GM18519 (cell line): ENCODE data around the gene UQCC2.

Experiments used
- ATAC-seq: cut with Tn5 transposase; IDR thresholded peaks from one replicate; pipeline ENCODE4 v1.9.1; 2021; ENCODE audit warnings: mild to moderate bottlenecking, moderate library complexity; ENCODE audit not compliant: unreplicated experiment, low FRiP score

Gene UQCC2

DNA sequence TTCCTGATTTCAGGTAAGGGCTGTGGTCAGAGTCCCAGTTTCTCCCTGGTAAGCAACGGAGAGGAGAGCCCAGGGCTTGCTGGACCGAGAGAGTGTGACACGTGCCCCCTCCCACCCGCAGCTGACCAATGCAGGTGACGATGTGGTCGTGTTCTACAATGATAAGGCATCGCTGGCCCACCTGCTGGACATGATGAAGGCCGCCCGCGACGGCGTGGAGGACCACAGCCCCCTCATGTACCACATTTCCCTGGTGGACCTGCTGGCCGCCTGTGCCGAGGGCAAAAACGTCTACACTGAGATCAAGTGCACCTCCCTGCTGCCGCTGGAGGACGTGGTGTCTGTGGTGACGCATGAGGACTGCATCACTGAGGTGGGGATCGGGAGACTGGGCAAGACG, 31.7 kb downstream of the UQCC2 start:
- ATAC-seq = no peak

DNA sequence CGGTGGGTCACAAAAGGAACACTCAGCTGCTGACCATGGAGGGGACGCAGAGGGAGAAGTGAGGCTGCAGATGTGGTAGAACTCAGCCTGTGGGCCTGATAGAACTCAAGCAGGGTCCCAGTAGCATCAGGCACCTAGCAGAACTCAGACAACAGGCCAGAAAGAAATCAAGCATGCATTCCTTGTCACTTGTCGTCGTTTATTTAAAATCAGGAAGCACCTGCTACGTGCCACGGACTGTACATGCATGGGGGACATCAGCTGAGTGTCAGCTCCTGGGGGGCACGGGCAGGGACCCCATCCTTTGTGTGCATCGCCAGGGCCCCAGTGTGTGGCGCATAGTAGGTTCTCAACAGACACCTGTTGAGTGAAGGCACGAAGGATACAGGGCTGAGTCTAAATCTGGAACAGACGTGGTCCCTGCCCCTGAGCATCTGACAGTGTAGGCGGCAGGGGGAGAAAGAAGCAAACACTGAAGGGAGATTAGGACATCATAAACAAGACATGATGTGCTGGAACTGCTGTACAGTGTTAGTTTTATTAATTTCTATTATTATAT, 32.5 kb downstream of the UQCC2 start:
- no peak for ATAC-seq

DNA sequence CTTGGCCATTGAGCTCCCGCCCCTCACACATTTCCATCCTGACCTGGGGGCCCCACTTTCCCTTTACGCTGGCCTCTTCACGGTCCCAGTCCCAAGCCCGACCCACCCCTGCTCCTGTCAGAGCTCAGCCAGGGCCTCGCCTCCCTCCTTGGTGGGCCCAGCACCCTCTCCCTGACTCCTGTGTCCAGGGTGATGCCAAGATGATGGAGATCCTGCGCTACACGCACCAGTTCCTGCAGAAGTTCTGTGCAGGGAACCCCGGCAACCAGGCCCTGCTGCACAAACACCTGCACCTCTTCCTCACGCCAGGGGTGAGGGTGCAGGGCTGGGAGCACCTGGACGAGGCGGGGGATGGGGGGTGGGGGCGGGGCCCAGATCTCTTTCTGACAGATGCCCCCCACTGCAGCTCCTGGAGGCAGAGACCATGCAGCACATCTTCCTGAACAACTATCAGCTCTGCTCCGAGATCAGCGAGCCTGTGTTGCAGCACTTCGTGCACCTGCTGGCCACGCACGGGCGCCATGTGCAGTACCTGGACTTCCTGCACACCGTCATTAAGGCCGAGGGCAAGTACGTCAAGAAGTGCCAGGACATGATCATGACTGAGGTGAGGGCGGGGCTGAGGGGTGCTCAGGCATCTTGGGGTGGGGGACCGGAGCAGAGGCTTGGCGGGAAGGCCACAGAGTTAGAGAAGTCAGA, 33.1 kb downstream of the UQCC2 start:
- no peak for ATAC-seq

DNA sequence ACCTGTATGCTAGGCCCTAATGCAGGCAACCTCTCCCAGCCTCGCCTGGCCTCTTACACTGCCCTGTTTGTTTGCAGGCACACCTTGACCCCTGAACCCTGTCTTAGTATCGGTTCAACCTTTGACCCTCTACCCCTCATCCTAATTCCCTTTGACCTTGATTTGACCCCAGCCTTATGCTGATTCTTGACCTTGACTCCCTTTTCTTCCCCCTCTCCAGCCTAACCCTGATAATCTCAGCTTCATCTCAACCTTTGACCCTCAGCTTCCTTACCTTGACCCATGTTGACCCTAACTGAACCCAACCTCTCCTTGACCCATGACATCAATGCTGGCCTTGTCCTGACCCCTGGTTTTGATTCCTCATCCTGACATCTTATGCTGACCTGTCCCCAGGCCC, 33.8 kb downstream of the UQCC2 start:
- ATAC-seq = no peak

- no peak for ATAC-seq
These were observed 34.3 kb downstream of the UQCC2 start for GRCh38 chr6:33677143-33677660.

DNA sequence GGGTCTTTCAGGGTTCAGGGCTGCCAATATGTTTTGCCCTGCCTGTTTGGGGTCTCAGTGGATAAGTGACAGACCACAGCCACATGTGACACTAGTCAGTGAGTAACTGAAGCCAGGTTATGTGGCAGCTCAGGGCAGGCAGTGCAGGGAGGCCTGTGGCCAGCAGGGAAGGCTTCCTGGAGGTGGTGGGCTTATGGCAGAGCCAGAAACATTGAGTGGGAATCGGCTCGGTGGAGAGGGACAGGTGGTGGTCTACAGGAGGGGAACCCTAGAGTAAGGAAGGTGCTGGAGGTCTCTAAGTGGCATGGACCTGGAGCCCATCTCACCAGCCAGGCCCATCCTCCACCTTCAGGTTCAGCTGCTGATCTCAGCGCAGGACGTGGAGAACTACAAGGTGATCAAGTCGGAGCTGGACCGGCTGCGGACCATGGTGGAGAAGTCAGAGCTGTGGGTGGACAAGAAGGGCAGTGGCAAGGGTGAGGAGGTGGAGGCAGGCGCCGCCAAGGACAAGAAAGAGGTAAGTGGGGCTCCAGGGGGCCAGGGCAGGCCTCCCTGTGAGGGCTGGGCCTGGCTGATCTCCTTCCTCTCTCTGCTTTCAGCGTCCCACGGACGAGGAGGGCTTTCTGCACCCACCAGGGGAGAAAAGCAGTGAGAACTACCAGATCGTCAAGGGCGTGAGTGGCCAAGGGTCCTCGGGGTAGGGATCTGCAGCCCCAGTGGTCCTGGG, 34.9 kb downstream of the UQCC2 start:
- no peak for ATAC-seq

DNA sequence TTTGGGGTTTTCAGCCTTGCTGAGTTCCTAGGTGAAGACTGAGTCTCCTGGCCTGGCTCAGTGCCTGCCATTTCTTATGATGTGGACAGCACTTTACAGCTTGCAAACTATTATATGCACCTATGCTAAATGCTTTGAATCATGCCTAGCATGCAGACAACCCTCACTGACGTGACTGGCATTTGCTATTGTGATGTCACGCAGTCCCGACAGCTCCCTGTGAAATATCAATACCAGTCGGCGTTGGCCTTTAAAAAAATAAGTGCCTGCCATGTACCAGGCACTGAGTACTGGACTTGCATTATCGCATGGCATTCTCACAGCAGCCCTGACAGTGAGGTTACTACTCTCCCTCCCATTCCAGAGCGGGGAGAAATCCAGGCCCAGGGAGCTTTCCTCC, 35.5 kb downstream of the UQCC2 start:
- ATAC-seq = no peak

DNA sequence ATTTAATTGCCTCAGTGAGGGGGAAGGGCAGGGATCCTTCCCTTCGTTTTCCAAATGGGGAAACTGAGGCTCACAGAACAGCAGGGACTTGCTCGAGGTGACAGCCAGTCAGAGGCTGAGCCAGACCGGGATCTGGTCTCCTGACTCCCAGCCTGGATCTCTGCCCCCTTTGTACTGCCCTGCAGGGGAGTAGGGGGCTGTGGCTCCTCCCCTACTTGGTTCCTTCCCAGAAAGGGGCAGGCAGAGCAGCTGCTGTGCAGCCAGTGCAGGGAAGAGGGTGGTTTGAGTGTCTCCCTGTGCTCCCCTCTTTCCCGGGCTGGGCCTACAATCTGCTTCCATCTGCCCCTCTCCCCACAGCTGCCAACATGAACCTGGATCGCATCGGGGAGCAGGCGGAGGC, 37.6 kb downstream of the UQCC2 start:
- ATAC-seq = no peak

DNA sequence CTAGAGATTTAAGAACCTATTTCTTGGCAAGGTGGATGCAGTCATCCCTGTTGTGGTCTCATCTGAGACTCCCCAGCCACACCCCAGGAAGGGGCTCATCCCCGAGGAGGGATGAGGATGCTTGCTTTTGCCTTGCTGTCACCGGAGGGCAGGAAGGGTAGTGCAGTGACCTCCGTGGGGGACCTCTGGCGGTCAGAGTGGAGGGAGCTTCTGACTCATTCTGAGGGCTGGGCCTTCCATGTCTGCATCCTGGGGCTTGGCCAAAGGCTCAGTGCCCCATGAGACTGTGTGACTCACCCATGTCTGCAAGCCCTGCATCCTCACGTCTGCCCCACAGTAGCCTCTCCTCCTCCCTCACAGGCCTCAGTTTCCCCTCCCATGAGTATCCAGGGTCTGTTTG, 38.7 kb downstream of the UQCC2 start:
- no peak for ATAC-seq

- no peak for ATAC-seq
These were observed 39.8 kb downstream of the UQCC2 start for GRCh38 chr6:33671744-33672072.

- no peak for ATAC-seq
These were observed 40.3 kb downstream of the UQCC2 start for GRCh38 chr6:33670971-33671743.

- no peak for ATAC-seq
These were observed 41.3 kb downstream of the UQCC2 start for GRCh38 chr6:33670086-33670660.

- no peak for ATAC-seq
These were observed 42.6 kb downstream of the UQCC2 start for GRCh38 chr6:33668914-33669313.

GRCh38 chr6:33668328-33668727, 43.2 kb downstream of the UQCC2 start:
- no peak for ATAC-seq

DNA sequence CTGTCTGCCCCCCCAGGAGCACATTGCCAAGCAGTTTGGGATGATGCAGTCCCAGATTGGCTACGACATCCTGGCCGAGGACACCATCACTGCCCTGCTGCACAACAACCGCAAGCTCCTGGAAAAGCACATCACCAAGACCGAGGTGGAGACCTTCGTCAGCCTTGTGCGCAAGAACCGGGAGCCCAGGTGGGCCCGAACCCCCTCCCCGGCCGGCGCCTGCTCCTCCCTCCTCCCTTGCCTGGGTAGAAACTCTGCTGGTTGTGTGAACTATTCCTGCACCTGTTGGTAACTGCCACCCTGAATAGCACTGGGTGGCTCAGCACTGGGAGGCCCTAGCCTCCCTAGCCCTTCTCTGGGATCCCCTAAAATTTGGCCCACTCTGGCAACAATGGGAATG, 43.7 kb downstream of the UQCC2 start:
- ATAC-seq = no peak

DNA sequence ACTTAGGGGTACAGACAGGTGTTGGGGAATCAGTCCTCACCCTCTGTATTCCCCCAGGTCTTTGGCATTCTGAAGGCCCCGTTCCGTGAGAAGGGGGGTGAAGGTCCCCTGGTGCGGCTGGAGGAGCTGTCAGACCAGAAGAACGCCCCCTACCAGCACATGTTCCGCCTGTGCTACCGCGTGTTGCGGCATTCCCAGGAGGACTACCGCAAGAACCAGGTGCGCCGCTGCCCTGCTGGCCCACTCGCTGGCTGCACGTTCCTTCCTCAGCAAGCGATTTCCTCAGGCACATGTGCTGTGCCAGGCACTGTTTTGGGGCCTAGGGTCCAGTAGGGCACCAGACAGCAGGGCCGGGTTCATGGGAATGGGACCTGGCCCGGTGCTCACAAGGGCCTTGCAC, 44.4 kb downstream of the UQCC2 start:
- ATAC-seq = no peak

- ATAC-seq = no peak
These were observed 45.5 kb downstream of the UQCC2 start for GRCh38 chr6:33665957-33666356.

- ATAC-seq = no peak
These were observed 46.9 kb downstream of the UQCC2 start for GRCh38 chr6:33664506-33665057.

DNA sequence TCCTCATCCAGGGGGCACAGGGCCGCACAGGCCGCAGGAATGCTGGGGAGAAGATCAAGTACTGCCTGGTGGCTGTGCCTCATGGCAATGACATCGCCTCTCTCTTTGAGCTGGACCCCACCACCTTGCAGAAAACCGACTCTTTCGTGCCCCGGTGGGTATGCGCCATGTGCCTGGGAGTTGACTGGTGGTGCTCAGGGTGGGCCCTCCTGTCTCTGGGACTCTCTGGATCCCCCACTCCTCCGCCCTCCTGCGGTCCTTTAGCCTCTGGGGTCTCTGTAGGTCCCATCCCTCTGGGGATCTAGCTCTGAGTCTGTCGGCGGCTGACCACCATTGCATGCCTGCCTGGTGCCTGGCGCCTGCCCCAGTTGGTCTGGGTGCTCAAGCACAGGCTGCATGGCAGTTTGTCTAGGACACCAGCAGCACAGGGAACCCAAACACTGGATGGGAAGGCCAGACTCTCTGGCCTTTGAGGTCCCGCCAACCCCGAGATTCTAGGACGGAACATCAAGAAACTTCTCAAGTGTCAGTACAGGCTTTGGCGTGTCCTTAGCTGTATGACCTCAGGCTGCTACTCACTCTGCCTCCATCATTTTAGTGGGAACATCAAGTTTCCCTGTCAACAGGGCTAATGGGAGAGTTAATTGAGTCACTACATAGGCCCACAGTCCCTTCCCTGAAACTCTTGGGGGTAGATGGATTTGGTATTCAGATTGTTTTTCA, 47.6 kb downstream of the UQCC2 start:
- ATAC-seq = no peak

DNA sequence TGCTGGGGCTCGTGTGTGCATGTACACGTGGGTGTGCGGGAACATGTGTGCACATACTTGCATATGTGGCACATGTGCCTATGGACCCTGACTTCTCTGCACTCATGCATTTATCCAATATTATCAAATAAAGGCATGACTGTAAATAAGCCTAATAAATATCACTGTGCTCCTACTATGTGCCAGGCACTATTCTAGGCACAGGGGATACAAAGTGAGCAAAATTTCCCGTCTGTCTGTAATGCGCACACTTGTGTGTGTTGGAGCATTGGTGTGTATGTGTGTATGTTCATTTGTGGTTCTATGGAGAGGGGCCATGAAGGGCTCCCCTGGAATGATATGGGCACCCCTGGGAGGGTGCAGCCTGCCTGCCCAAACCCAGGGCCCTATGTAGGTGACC, 48.5 kb downstream of the UQCC2 start:
- ATAC-seq = no peak
